GM21825 (cell line): ENCODE data around the gene PPFIA2.

Experiments
- ATAC-seq: cut with Tn5 transposase; IDR thresholded peaks from one replicate; pipeline ENCODE4 v1.9.1; 2021; ENCODE audit warnings: mild to moderate bottlenecking, moderate library complexity; ENCODE audit not compliant: unreplicated experiment

Gene PPFIA2

DNA sequence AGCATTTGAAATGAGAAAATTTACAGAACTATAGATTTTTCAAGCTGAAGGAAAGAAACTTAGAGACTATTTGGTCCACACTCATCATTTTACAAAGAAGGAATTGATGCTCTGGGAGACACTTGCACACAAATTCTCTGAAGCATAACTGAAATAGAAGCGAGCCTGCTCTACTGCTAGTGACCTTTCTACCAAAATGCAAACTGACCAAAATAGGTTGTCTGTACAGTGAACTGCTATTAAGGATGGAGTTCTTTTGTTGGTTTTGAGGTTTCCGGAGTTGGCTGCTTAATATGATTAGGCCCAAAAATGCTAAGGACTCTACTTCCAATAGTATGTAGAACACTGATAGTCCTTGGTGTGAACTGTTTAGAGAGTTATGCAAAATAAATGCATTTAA is 194.9 kb downstream of the PPFIA2 start:
- ATAC-seq, result no peak

DNA sequence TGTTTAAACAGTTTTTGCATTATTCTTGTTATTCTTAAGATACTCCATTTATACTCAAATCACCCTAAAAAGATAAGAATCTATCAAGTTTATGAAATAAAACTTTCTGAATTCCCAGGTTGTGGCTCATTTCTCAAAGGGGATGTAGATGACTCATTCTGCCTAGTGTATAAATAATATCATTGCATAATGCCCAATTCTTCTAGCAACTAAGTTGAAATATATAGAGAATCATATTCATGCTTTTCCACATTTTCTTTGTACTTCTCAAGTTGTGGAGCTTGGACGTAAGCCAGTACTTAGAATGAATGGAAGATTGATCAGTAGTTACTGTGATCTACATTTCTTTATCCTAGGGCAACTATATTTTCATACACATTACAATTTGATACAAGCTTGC is 201.1 kb downstream of the PPFIA2 start:
- no peak for ATAC-seq

DNA sequence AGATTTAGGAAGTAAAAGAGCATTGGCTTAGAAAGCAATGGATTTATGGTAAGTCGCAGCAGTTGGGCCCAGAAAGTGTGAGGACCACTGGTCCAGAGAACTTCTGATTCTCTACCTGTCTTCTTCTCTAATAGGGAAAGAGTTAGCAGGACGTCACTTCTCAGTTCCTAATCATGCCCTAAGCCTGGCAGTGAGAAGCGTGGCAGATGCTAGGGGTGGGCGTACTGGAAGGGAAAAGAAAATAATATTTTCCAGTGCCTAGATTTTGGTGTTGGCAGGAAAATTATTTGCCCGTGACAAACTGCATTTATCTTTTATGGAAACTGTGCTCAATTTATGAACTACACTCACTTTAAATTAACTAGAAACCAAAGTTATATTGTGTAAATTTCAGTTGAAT is 212.3 kb downstream of the PPFIA2 start:
- ATAC-seq, result no peak

DNA sequence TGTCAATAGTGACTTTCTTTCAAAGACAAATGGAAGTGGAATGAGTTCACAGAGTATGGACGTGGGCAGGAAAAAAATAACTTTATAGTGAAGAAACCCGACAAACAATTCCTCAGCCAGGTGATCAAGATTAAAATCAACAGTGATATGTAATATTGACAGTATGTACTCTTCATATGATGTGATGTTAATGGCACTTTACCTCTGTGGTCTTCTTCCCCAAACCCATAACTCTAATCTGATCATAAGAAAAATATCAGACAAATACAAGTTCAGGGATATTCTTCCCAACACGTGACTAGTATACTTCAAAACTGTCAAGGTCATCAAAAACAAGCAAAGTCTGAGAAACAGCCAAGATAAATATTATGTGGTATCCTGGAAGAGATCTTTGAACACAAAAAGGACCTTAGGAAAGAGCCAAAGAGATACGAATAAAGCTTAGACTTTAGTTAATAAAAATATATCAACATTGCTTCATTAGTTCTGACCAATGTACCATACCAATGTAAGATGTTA is 215.5 kb downstream of the PPFIA2 start:
- no peak for ATAC-seq

DNA sequence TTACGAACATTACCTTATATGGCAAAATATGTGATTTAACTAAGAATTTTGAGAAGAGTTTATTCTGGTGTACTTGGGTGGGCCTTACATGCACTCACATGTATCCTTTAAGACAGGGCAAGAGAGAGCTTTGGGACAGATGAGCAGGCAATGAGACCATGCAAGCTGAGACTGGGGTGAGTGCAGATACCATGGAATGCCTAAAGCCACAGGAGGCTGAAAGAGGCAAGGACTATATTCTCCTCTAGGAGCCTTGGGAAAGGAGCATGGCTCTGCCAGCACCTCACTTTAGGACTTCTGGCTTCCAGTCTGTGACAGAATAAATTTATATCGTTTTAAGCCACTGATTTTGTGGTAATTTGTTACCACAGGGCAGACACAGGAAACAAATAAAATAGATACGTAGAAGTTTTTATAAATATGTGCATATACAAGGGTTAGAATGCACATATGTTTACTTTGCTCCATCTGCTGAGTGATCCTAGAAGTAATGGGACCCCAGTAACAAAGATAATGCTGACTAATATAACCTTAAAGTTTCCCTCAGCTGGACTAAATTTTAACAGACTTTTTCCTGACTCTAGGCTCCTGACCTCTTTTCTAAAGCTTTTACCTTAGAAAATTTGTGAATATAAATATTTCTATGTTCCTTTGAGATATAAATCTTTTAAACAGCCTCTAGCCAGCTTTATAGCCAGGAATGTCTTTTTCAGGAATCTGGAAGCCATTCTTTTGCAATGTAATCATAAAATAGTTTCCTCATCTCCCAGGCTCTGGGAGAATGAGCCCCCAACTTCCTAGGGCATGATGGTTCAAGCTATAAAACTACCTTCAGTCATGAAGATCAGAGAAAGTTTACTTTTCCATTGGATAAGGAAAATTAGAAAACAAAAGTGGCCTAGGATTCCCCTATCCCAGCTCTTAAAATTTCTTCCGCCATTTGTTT is 216.8 kb downstream of the PPFIA2 start:
- no peak for ATAC-seq

DNA sequence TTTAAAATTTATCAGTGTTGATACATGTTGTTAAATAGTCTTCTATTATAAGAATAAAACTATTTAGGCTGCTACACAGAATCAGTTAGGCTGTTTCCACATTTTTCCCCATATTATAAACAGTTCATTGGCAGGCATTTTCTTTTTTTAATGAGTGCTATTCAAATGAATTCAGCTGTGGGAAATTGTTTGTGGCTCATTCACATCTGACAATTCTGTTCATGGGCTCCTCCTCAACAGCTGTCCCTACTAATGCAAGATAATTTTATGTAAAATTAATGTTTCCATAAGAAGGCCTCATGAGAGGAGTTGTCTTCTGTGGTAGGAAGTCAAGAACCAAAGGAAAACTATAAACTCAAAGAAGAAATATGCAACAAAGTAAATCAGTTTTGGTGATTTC is 218.0 kb downstream of the PPFIA2 start:
- ATAC-seq, result no peak

DNA sequence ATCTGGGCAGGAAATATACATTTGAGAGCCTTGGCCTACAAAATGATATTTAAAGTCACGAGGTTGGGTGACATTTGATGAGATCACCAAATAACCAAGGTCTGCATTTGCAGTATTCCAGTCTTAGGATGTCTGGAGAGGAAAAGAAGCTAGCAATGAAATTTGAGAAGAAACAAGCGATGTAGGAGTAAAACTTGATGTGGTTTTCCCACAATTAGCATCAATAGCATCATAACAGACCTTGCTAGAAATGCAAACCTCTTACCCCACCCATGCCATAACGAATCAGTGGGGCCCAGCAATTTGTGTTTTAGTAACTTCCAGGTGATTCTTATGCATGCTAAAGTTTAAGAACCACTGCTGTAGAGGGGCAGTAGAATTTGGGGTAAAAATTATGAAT is 219.9 kb downstream of the PPFIA2 start:
- no peak for ATAC-seq

DNA sequence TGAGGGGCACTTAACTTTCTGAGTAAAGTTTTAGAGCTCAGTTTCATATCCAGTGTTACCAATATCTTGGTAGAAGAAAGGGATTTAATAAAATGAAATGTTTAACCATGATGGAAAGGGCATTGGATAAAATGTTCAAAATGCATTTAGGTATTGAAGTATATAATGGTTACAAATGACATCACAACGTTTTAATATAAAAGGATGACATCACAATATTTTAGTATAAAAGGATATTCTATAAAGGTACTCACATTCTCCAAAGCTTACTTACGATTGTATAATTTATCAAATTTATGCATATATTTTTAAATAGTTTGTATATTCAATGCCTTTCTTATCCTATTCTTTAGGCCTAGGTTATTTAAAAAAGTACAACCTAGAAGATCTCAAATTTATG is 226.1 kb downstream of the PPFIA2 start:
- ATAC-seq, result no peak

DNA sequence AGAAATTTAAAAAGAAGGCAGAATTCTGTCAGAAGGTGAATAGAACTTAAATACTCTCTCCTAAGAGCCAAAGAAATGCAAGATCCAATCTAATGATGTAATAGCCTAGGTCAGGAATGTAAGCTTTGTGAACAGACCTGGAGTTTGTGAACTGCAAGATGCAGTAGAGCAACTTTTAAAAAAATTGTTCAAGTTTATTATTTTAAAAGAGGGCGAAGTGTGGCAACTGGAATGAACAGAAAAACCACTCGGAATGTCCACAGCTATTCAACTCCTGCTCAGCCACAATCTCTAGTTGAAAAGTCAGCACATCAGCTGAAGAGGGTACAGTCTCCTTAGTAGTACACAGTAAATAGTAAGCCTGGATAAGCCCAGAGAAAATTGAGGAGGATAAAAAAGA is 228.8 kb downstream of the PPFIA2 start:
- no peak for ATAC-seq

DNA sequence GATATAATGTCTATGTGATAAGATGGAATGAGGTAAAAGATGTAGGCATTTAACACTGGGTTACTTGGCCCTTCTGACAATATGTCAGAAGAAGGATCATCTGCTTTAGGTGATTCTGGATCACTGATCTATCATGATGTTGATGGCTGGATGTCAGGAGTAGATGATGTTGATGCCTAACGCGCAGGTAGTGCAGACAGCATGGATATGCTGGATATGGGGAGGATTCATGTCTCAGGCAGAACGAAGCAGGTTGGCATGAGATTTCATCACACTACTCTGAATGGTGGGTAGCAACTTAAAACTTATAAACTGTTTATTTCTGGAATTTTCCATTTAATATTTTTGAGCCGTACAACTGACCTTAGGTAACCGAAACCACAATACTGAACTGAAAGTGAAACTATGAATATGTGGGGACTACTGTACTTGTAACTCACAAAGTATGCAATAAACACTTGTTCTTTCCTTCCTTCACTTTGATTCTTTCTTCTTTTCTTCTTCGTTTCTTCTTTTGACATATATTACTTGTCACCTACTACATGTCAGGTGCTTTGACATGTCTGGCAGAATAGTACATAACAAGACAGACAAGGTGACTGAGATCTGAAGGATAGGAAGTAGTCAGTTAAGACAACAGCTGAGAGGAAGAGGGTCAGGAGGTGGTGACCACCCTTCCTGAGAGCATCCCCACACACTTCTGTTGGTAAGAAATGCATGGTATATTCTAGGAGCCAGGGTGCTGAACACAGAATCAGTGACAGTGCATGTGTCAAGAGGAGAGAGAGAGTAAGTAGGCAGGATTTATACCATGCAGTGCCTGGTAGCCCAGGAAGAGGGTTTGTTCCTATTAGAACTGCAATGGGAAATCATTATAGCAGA is 238.8 kb downstream of the PPFIA2 start:
- ATAC-seq, result no peak

DNA sequence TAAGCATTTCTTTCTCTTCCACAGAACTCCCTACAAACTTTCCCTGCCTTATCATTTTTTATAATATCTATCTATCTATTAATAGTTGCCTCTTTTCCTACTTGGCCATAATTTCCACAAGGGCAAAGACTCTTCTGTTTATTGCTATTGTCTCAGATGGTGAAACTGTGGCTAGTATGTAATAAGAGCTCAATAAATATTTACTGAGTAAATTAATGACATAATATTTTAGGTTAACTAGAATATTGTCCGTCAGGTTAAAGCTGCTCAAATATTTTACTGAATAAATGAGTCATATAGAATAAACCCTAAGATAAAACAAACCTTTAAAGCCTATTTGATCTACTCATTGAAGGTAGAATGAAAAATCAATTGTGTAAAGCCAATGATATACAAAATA is 240.5 kb downstream of the PPFIA2 start:
- no peak for ATAC-seq

DNA sequence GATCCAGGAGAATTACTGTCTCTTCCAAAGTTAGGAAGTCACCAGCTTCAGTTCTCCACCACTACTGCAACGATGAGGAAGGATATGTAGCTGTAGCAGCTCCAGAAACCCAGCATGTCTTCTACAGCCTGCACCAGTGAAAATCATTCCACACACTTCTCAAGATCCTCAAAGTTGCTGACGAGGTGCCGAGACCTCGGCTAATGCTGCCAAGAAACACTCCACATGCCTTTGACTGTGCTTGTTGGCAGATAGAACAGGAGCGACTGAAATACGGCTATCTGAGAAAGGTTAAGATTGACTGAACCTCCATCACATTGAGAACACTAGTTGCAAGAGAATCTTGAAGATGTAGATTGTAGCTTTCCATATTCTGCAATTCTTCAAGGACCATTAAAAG is 241.9 kb downstream of the PPFIA2 start:
- no peak for ATAC-seq

DNA sequence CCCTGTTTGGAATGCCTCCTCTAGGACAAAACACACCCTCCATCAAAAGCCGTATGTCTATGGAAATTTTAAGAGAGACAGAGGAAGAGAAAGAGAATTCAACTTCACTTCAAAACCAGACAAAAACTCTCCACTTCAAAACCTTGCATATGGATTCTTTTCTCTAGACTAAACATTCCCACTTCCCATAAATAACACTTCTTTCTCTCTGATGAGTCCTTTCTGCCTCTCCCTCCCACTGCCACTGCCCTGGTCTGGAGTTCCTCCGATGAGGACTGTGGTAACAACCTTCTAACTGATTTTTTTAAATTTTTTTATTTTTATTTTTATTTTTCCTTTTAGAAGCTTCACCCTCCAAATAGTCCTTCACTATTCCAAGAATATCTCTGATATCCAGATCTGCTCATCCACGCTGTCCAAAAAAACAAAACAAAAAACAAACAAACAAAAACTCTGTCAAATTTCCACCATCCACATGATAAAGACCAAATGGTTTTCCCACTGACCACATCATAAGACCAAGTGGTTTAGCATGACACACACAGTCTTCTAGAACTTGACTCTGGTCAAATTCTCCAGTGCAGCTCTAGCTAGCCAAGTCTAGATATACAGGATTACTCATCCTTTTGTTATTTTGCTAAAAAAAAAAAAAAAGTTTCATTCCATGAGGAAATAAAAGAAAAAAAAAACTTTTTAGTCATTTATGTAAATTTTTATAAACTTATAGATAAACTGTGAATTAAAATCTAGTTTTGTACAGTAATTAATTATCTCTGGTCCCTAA is 256.0 kb downstream of the PPFIA2 start:
- ATAC-seq, result no peak

DNA sequence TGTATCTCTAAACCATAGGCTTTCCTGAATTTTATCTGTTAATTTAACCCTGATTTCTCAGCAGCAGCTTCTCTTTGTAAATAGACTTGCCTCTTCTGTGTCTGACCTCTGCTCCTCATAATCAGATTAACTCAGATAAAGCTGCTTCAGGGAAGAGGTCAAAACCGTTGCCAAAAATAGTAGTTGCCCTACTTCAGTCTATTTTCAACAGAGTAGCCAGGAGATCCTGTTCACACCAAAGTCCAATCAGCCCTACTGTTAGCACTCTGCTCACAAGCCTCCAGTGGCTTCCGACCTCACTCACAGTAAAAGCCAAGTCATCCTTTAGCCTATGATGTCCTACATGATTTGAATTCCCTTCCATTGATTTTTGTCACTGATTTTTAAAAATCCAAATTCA is 258.4 kb downstream of the PPFIA2 start:
- ATAC-seq, result no peak

DNA sequence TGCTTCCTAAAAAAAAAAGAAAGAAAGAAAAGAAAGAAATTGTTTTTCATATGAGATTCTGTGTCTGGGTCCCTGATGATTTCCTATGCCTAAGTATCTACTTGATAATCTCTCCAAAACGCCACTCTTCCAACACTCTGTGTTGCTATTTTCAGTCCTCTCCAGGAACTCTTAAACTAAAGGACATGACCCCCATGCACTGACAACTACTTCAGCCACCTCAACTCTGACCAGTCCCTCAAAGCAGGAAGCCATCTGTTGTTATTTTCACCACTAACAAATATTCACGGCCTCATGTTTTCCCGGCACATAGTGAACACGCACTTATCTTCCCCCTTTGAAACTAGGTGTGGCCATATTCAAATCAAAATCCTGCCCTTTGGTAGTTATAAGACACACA is 259.3 kb downstream of the PPFIA2 start:
- ATAC-seq, result no peak

DNA sequence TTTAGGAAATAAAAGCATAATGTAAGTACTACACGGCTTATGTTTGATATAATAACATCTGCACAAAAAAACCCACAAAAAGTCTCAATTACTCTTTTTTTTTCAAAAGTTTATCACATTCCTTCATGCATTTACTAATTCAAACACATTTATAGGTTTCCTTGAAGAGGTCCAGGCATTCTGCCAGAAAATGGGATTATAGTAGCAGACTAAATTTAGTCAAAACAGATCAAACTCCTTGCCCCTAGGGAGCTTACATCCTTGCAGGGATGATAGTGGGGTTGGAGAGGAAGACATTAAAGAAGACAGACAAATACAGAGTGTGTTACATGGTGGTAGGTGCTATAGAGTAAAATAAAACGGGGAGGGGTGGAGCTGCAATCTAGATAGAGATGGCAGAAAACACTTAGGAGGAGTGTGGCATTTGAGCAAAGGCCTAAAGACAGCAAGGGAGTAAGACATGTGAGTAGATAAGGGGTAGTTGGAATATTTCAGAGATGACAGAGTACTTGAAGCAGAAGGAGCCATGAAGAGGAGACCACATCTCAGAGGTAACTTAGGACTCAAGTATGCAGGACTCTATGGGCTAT is 266.9 kb downstream of the PPFIA2 start:
- ATAC-seq, result no peak

DNA sequence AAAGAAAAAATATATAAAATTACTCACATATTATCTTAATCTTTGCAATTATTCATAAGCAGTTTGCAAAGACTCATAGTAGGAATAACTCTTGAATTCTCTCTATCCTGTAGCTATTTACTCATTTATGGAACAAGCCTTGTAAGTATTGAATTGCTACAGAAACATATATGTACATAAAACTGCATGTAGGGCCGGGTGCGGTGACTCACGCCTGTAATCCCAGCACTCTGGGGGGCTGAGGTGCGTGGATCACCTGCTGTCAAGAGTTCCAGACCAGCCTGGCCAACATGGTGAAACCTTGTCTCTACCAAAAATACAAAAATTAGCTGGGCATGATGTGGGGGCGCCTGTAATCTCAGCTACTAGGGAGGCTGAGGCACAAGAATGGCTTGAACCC is 286.2 kb downstream of the PPFIA2 start:
- no peak for ATAC-seq

DNA sequence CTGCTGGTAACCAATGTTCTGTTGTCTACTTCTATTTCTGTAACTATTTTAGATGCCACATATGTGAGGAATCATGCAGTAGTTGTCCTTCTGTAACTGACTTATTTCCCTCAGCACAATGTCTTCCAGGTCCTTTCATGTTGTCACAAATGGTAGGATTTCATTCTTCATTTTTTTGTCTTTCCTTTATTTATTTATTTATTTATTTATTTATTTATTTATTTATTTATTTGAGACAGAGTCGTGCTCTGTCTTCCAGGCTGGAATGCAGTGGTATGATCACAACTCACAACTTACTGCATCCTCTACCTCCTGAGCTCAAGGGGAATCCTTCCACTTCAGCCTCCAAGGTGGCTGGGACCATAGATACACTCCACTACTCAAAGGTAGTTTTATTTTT is 288.2 kb downstream of the PPFIA2 start:
- no peak for ATAC-seq

DNA sequence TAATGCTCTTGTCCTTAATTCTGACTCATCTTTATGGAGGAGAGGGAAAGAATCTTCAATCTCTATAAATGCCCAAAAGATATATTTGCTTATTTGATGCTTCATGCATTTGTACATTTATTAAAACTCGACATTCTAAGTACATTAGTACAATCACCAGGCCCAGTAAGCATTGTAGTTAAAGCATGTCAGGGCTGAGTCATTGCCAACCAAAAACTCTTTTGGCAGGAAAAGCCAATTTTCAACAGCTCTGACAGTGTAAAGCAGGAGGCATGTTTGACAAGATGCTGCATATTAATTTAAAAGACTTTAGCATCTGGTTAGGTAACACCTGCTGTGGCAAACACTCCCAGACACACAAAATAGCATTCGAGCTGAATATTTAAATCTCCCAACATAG is 290.9 kb downstream of the PPFIA2 start:
- no peak for ATAC-seq

DNA sequence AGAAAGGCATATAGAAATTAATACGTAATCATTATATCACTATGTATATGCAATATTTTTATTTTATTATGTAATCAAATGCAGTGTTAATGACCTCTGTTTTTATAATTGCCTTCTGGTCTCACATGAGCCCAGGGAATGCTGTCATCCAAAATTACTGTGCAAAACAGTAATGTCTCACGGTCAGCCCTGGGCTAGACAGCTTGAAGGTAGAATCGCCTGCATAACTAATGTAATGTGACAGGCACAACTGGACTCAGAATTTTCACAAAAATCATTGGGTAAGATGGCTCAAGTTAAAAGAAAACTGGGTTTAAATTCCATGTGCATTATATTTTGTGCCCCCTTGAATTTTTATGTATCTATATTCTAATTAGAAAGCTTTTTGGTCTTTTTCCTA is 293.3 kb downstream of the PPFIA2 start:
- ATAC-seq, result no peak

DNA sequence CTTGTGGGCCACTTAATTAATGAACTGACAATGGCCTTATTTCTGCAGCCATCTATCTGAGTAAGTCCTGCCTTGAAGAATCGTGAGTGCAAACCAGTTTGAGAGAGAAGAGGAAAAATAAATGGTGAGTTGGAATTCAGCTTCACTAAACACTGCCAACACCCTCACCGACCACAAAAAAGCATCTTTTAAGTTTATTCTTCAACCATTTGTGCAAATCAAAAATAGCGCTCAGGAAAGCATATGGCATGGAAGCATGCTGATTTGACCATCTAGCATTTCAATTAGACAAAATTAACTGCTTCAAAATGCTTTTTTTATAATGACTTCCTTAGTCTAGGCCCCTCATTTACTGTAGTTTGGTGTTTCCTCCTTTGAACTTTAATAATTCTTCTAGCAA is 294.0 kb downstream of the PPFIA2 start:
- no peak for ATAC-seq
